NCI-H345 (cell line): Measurements from ENCODE around the gene GSTM2.
"Not testable (repeated sequence)": the region's sequence is repeated elsewhere in the genome, so short reads cannot be mapped to it uniquely, and the experiment has no call there.

Source experiments
- DNase-seq: peaks from one replicate; lab custom pipeline; 2025; lab: John Stamatoyannopoulos, UW

Gene GSTM2

DNA sequence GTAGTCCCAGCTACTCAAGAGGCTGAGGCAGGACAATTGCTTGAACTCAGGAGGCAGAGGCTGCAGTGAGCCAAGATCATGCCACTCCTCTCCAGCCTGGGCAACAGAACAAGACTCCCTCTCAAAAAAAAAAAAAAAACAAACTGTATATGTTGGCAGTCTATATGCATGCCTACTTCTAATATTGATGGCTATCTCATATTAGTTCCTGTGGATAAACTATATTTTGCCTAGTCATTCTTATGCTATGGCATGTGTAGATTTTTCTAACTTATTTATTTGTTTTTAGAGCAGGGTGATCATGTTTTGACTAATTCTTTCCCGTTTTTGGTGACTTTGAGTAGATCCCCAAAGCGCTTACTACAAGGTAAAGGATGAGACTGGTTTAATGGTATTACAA is 10.8 kb downstream of the GSTM2 start:
- DNase-seq: not testable (repeated sequence)

GRCh38 chr1:109684777-109685176 is 16.9 kb downstream of the GSTM2 start:
- not testable (repeated sequence) for DNase-seq

DNA sequence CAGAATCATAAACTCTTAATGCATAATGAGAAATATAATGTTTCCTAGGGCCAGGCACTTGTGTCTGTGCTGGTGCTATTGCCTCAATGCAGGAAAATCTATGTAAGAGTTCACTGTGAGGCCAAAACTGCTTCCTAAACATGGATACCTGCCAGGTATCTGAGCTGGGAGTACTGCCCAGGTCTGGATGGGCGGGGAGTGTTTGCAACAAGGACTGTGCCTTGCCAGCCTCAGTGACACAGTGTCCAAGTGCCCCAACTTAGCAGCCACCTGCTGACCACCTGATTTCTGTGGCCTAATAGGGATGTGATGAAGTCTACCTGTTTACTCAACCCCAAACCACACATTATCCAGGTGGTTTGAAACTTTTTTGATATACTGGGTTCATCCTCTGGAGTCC is 17.5 kb downstream of the GSTM2 start:
- not testable (repeated sequence) for DNase-seq

- not testable (repeated sequence) for DNase-seq
These were observed 18.0 kb downstream of the GSTM2 start for GRCh38 chr1:109685890-109686289.

- DNase-seq: not testable (repeated sequence)
These were observed 19.3 kb downstream of the GSTM2 start for GRCh38 chr1:109687109-109687508.

DNA sequence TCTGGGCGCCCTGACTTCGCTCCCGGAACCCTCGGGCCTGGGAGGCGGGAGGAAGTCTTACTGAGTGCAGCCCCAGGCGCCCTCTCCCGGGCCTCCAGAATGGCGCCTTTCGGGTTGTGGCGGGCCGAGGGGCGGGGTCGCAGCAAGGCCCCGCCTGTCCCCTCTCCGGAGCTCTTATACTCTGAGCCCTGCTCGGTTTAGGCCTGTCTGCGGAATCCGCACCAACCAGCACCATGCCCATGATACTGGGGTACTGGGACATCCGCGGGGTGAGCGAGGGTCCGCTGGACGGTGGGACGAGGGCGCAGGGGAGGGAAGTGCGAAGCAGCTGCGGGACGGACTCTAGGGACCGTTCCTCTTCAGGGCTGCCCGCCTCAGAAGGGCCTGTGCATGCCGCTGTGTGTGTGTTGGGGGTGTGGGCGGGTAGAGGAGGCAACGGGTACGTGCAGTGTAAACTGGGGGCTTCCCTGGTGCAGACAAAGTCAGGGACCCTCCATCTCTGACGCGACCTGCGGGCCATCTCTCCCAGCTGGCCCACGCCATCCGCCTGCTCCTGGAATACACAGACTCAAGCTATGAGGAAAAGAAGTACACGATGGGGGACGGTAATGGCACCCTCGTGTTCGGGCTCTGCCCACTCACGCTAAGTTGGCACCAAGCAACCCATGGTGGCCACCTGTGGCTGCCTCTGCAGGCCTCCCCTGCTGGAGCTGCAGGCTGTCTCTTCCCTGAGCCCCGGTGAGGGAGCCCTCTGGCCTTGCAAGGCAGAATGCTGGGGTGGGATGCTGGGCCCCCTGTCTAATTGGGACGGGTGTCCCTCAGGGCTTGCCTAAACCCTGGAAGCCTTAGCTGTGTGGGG is 20.0 kb downstream of the GSTM2 start, which contains the start of gene GSTM1:
TSS of gene GSTM1 (plus strand) at position 177 of the 859 bp plus-strand sequence. CDS start at position 234, 57 bp downstream.
- DNase-seq: no peak

DNA sequence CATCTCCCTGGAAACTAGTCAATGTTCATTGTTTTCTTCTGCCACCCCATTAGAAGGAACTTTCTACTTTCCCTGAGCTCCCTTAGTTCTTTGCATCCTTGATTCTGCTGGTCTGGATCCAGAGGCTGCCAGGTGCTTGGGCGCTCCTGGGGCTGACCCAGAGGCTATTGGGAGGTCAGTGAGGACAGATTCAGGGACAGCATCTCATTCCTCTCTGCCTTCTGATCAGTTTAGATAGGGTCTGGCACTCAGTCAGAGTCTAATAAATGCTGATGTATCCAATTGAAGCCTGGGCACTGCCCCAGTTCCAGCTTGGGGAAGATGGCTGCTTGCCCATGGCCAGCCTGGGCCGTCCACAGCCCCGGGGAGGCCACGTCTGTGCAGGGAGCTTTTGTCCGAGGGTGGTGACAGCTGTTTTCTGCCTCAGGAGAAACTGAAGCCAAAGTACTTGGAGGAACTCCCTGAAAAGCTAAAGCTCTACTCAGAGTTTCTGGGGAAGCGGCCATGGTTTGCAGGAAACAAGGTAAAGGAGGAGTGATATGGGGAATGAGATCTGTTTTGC is 22.1 kb downstream of the GSTM2 start:
- DNase-seq: no peak

- DNase-seq: no peak
These were observed 23.9 kb downstream of the GSTM2 start for GRCh38 chr1:109691759-109692158.

- not testable (repeated sequence) for DNase-seq
These were observed 26.5 kb downstream of the GSTM2 start for GRCh38 chr1:109694400-109694799.

DNA sequence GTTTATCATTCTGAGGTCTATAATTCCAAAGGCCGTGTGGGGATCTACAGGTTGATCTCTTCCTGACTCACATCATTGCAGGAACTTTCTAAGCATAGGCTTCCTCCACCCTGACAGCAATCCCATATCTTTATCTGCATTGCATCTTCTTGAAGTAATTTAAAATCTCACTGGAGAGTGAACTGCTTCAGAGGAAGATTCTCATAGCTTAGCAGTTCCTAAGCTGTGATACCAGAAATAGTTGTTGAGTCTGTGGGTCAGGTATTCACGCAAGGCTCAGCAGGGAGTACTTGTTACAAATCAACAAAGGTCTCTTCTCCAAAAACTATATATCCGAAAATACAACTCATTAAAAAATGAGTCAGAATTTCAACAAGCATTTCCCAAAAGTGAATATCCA is 27.3 kb downstream of the GSTM2 start:
- not testable (repeated sequence) for DNase-seq

GRCh38 chr1:109697066-109697465 is 29.2 kb downstream of the GSTM2 start:
- DNase-seq: no peak

- not testable (repeated sequence) for DNase-seq
These were observed 30.0 kb downstream of the GSTM2 start for GRCh38 chr1:109697861-109698260.

- not testable (repeated sequence) for DNase-seq
These were observed 35.1 kb downstream of the GSTM2 start for GRCh38 chr1:109702940-109703339.

DNA sequence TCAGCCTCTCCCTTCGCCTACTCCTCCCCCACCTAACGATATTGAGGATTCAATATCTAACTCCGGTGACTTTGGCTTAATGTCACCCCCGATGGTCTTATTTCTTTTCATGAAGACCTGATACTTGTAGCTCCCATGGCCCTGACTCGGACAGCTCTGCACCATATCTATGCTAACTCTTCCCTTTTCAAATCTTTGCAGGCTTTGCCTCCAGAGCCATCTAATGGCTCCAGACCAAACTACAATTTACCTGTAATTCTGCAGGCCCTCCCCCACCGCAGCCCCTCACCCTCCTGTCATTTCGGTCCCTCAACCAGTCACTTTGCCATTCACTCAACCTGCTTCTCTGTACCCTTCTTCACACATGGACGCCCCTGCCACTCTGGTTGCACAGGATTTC is 36.3 kb downstream of the GSTM2 start:
- DNase-seq: no peak

- DNase-seq: no peak
These were observed 37.6 kb downstream of the GSTM2 start for GRCh38 chr1:109705411-109705810.

DNA sequence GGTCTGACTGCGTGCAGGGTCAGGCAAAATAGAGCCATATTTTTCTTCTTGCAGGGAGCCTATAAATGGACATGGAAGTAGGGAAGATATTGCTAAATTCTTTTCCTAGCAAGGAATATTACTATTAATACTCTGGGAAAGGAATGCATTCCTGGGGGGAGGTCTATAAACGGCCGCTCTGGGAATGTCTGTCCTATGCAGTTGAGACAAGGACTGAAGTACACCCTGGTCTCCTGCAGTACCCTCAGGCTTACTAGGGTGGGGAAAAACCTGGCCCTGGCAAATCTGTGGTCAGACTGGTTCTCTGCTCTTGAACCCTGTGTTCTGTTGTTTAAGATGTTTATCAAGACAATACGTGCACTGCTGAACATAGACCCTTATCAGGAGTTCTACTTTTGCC is 41.1 kb downstream of the GSTM2 start:
- not testable (repeated sequence) for DNase-seq

GRCh38 chr1:109709822-109710221 is 42.0 kb downstream of the GSTM2 start:
- not testable (repeated sequence) for DNase-seq

GRCh38 chr1:109711593-109712320 is 43.9 kb downstream of the GSTM2 start, which contains the start of gene GSTM5:
Gene GSTM5, plus strand, starts transcription at chr1:109712251. Its CDS starts 62 bp downstream, at chr1:109712313.
- not testable (repeated sequence) for DNase-seq

DNA sequence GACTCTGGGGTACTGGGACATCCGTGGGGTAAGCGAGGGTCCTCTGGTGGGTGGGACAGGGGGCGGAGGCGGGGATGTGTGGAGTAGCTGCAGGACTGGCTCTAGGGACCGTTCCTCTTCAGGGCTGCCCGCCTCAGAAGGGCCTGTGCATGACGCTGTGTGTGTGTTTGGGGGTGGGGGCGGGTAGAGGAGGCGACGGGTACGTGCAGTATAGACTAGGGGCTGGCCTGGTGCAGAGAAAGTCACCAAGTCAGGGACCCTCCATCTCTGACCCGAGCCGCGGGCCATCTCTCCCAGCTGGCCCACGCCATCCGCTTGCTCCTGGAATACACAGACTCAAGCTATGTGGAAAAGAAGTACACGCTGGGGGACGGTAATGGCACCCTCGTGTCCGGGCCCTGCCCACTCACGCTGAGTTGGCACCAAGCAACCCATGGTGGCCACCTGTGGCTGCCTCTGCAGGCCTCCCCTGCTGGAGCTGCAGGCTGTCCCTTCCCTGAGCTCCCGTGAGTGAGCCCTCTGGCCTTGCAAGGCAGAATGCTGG is 44.5 kb downstream of the GSTM2 start:
- DNase-seq: no peak

DNA sequence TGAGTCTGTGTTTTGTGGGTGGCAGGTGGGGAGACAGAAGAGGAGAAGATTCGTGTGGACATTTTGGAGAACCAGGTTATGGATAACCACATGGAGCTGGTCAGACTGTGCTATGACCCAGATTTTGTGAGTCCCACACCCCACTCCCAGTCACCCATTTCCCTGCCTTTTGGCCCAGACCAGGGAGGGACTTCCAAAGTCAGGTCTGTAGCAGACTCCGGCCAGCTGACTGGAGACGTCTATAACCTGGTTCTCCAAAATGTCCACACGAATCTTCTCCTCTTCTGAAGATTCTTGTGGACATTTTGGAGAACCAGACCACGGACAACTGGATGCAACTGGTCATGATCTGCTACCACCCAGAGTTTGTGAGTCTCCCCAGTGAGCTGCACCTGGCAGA is 45.8 kb downstream of the GSTM2 start:
- no peak for DNase-seq

DNA sequence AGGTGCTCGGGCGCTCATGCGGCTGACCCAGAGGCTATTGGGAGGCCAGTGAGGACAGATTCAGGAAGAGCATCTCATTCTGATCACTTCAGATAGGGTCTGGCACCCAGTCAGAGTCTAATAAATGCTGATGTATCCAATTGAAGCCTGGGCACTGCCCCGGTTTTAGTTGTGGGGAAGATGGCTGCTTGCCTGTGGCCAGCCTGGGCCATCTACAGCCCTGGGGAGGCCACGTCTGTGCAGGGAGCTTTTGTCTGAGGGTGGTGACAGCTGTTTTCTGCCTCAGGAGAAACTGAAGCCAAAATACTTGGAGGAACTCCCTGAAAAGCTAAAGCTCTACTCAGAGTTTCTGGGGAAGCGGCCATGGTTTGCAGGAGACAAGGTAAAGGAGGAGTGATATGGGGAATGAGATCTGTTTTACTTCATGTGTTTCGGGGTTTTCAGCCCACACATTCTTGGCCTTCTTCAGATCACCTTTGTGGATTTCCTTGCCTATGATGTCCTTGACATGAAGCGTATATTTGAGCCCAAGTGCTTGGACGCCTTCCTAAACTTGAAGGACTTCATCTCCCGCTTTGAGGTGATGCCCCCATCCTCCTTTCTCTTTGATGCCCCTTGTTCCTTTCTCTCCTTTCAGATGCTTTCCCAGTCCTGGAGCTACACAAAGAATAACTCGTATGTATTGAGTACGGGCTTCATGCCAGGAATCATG is 47.0 kb downstream of the GSTM2 start:
- DNase-seq: no peak

DNA sequence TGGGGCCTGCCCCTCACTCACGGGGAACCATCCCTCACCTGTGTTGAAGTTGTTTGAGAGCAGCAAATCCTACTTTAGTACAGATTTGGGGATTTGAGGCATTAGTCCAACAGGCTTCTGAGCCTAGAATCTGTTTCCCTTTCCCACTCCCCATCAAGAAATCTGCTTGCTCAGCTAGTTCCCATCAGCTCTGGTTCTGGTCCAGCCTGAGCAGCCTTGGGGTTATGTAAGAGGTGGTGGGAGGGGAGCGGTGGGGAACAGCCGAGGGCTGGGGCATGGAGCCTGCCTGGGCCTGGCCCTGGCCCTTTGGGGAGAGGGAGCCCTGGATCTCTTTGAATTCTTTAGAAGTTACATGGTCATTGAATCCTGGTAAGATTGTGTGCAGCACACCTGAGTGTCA is 48.3 kb downstream of the GSTM2 start:
- no peak for DNase-seq
